Spleen (tissue), 11 donors: Measurements from ENCODE around the gene FAR2. TPM values are rescaled to one million over a fixed set of nuclear protein-coding genes. Genes with fewer than 3 reads are reported as not detected.

ENCODE experiments used
- DNase-seq: peaks from one replicate; pipeline ENCODE4 v3.0.0-alpha.2; 2020
- H3K27ac ChIP-seq, 8 donors: fragments of 200-600 bp; sonication (generic) in 7 of 8; 1 replicate in 4 of 8; 2 replicates in 4 of 8; pipeline versions ENCODE4 v1.5.0 to v1.8.0; 2016 to 2021; ENCODE audit warnings: inconsistent platforms in 4 of 8, mild to moderate bottlenecking in 4 of 8, moderate library complexity in 1 of 8
- H3K27me3 ChIP-seq, 7 donors: fragments of 200-600 bp; sonication (generic) in 6 of 7; replicated peaks in 1 of 7; 1 replicate in 4 of 7; 2 replicates in 3 of 7; pipeline versions ENCODE4 v1.5.0 to v1.8.0; 2016 to 2021; ENCODE audit warnings: inconsistent platforms in 3 of 7, mild to moderate bottlenecking in 1 of 7
- H3K36me3 ChIP-seq, 6 donors: fragments of 200-600 bp; sonication (generic) in 5 of 6; 1 replicate in 4 of 6; 2 replicates in 2 of 6; pipeline versions ENCODE4 v1.5.0 to v1.8.0; 2016 to 2021; ENCODE audit warnings: inconsistent platforms in 2 of 6
- H3K4me1 ChIP-seq, 6 donors: fragments of 200-600 bp; sonication (generic) in 5 of 6; 1 replicate in 3 of 6; 2 replicates in 3 of 6; pipeline versions ENCODE4 v1.5.0 to v1.8.0; 2016 to 2021; ENCODE audit warnings: inconsistent platforms in 3 of 6
- H3K4me3 ChIP-seq, 8 donors: fragments of 200-600 bp; sonication (generic) in 7 of 8; 1 replicate in 4 of 8; 2 replicates in 4 of 8; pipeline versions ENCODE4 v1.5.0 to v1.8.0; 2016 to 2021; ENCODE audit warnings: inconsistent platforms in 4 of 8, mild to moderate bottlenecking in 4 of 8, moderate library complexity in 2 of 8
- H3K9me3 ChIP-seq, 8 donors: fragments of 200-600 bp; sonication (generic) in 7 of 8; 1 replicate in 4 of 8; 2 replicates in 4 of 8; pipeline versions ENCODE4 v1.5.0 to v1.8.0; 2016 to 2021; ENCODE audit warnings: inconsistent platforms in 4 of 8
- POLR2A ChIP-seq, 3 donors: fragments of 450-650 bp; IDR thresholded peaks; one replicate each; pipeline ENCODE4 v1.5.1; 2017; ENCODE audit warnings: antibody characterized with exemption in 3 of 3, mild to moderate bottlenecking in 1 of 3
- POLR2AphosphoS5 ChIP-seq, 3 donors: sonication (generic); formaldehyde crosslinking; IDR thresholded peaks; one replicate each; pipeline ENCODE4 v1.5.1; 2017; ENCODE audit warnings: antibody characterized with exemption in 3 of 3
- WGBS, 5 donors: extraction: QIAGEN DNeasy Blood & Tissue Kit in 3 of 5; methylation state at CpG; one replicate each; pipeline versions ENCODE4 v1.1.5 to v1.1.7; 2013 to 2018; 5-methylcytosine and 5-hydroxymethylcytosine counted together
- intact Hi-C: fragments of 100-400 bp; cut with DNase I; formaldehyde crosslinking; loops from one replicate; pipeline ENCODE4 v1.15.0; 2023; ENCODE audit warnings: low total_unique reads
- polyA plus RNA-seq, 3 donors: library from polyadenylated mRNA; stranded (reverse); fragments of 200-250 nt; gene quantifications; one replicate each; pipeline ENCODE4 v1.2.1, GENCODE V29; 2013
- total RNA-seq, 7 donors: library from RNA; depleted of rRNA in 3 of 7; stranded (reverse); fragments of >200 nt in 3 of 7; fragmentation: NEBNext Ultra II Directional in 4 of 7; extraction: Animal tissue kit (Norgen Biotek cat#: 25700) in 4 of 7; gene quantifications; one replicate each; pipeline versions ENCODE4 v1.1.0 to v1.2.1, GENCODE V29; 2016 to 2021
- TF ChIP-seq, protein P1 (sequence below), 11 experiments: fragments of 200-600 bp in 7 of 11; fragments of 450-650 bp in 4 of 11; sonication (generic) in 4 of 11; IDR thresholded peaks in 8 of 11; conservative IDR thresholded peaks in 3 of 11; 1 replicate in 7 of 11; 2 replicates in 4 of 11; pipeline versions ENCODE4 v1.4.0 to v1.8.0; 2016 to 2021; ENCODE audit warnings: antibody characterized with exemption in 11 of 11, inconsistent platforms in 4 of 11, mild to moderate bottlenecking in 1 of 11
- donor health status: healthy with polysubstance abuse.
- donor health status: DM: no; HTN: no; CAD: no; lungs with moderate emphysema.
- donor health status: DM: no; HTN: no; CAD: no.
- donor health status: Bipolar disorder and iron deficiency.
- donor health status: healthy.
- donor health status: DM: no; HTN: no; CAD: no.
- donor health status: DM: yes; HTN: yes; CAD: no.

Gene FAR2
- total and polyA plus RNA-seq, 10 donors = 2.9 to 51.8 (median 29.2) TPM

DNA sequence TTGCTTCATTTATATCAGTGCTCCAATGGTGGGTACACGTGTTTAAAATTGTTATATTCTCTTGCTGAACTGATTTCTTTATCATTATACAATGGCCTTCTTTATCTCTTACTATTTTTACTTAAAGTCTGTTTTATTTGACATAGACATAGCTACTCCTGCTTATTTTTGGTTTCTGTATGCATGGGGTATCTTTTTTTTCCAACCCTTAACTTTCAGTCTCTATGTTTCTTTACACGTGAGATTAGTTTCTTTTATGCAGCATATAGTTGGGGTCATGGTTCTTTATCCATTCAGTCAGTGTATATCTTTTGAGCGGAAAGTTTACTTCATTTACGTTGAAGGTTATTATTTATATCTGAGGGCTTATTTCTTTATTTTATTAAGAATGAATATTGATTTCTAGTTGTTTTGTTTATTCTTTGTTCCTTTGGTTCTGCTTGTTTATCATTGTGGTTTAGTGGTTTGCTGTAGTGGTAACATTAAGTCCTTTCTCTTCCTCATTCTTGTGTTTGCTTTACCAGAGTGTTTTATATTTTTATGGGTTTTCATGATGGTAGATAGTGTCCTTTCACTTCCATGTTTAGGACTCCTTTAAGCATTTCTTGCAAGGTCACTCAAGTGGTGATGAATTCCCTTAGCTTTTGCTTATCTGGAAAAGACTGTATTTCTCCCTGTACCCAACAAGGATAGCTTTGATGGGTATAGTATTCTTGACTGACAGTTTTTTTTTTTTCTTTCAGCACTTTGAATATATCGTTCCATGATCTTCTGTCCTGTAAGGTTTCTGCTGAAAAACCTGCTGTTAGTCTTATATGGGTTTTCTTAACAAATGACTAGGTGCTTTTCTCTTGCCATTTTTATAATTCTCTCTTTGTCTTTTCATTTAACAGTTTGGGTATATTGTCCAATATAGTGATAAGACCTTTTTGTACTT, 38.3 kb upstream of the FAR2 start:
- Histone ChIP-seq H3K27ac (no peak overlapping the region), H3K9me3 (peaks cover 0 to 30% (median 22%) of the 10 kb centered on the region in 8 donors), H3K4me3 (no peak overlapping the region), H3K4me1 (no peaks in the 10 kb centered on the region), H3K27me3 (no peaks in the 10 kb centered on the region), H3K36me3 (no peaks in the 10 kb centered on the region)
- DNase-seq = no peak
- 64 to 78% (median 70%) methylated on average over 5 of the region's 5 CpGs for WGBS, 5 donors
- intact Hi-C loops = no loop called here
- no peak for TF ChIP-seq POLR2AphosphoS5 (IDR thresholded peaks at IDR 0.05)
- TF ChIP-seq, protein P1, sequence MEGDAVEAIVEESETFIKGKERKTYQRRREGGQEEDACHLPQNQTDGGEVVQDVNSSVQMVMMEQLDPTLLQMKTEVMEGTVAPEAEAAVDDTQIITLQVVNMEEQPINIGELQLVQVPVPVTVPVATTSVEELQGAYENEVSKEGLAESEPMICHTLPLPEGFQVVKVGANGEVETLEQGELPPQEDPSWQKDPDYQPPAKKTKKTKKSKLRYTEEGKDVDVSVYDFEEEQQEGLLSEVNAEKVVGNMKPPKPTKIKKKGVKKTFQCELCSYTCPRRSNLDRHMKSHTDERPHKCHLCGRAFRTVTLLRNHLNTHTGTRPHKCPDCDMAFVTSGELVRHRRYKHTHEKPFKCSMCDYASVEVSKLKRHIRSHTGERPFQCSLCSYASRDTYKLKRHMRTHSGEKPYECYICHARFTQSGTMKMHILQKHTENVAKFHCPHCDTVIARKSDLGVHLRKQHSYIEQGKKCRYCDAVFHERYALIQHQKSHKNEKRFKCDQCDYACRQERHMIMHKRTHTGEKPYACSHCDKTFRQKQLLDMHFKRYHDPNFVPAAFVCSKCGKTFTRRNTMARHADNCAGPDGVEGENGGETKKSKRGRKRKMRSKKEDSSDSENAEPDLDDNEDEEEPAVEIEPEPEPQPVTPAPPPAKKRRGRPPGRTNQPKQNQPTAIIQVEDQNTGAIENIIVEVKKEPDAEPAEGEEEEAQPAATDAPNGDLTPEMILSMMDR (IDR thresholded peaks at IDR 0.05 in 8 of 11, conservative IDR thresholded peaks at IDR 0.05 in 3 of 11) = no peak
- no peak for TF ChIP-seq POLR2A (IDR thresholded peaks at IDR 0.05)

DNA sequence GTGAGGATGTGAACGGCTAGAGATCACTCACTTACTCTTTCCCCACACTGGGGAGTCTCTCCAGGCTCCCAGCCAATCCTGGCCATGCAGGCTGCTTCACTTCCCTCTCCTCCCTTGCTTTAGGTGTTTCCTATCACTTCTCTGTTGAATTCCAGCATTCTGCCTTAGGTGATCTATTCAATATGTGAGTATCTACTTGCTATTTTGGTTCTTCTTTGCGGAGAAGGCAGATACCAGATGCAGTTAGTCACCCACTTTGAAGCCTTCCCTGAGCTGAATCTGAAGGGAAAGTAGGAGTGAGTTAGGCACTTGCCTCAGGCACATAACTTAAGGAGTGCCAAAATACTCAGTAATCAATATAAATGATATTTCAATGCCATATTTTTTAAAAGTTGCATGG, 36.0 kb upstream of the FAR2 start:
- DNase-seq = no peak
- intact Hi-C loops = no loop called here
- no peak overlapping the region for H3K4me3 ChIP-seq
- no peaks in the 10 kb centered on the region for H3K27me3 ChIP-seq
- WGBS, 5 donors = 79 to 91% (median 83%) methylated on average over 2 of the region's 2 CpGs
- no peak overlapping the region for H3K27ac ChIP-seq
- no peaks in the 10 kb centered on the region for H3K36me3 ChIP-seq
- TF ChIP-seq POLR2AphosphoS5 (IDR thresholded peaks at IDR 0.05) (no peak), POLR2A (IDR thresholded peaks at IDR 0.05) (no peak)
- TF ChIP-seq, protein P1 (IDR thresholded peaks at IDR 0.05 in 8 of 11, conservative IDR thresholded peaks at IDR 0.05 in 3 of 11) = no peak
- H3K4me1 ChIP-seq = no peaks in the 10 kb centered on the region
- H3K9me3 ChIP-seq = peaks cover 0 to 30% (median 22%) of the 10 kb centered on the region in 8 donors

DNA sequence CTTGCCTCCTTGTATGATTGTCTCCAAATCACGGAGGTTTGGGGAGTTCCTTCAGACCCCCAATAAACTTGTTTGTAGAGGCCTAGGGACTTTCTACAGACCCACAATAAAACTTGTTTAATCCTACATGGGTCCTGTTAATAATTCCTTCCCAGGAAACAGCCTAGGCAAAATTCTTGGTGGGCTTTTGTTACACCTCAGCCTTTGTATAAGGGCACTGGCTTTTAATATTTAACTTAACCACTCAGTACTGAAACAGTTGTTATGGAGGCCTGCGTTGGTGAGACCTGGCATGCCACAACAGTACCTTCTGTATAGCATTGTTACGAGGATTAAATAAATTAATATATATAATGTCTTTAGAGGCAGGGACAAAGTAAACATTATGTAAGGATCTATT, 32.7 kb upstream of the FAR2 start:
- Histone ChIP-seq H3K9me3 (peaks cover 0 to 12% (median 7%) of the 10 kb centered on the region in 8 donors), H3K4me3 (no peak overlapping the region), H3K36me3 (no peaks in the 10 kb centered on the region), H3K27ac (no peak overlapping the region), H3K27me3 (no peaks in the 10 kb centered on the region), H3K4me1 (no peaks in the 10 kb centered on the region)
- DNase-seq = no peak
- 86 to 96% (median 94%) methylated on average over 3 of the region's 3 CpGs for WGBS, 5 donors
- intact Hi-C loops = no loop called here
- TF ChIP-seq, protein P1 (IDR thresholded peaks at IDR 0.05 in 8 of 11, conservative IDR thresholded peaks at IDR 0.05 in 3 of 11) = no peak
- TF ChIP-seq POLR2A (IDR thresholded peaks at IDR 0.05) = no peak
- no peak for TF ChIP-seq POLR2AphosphoS5 (IDR thresholded peaks at IDR 0.05)

DNA sequence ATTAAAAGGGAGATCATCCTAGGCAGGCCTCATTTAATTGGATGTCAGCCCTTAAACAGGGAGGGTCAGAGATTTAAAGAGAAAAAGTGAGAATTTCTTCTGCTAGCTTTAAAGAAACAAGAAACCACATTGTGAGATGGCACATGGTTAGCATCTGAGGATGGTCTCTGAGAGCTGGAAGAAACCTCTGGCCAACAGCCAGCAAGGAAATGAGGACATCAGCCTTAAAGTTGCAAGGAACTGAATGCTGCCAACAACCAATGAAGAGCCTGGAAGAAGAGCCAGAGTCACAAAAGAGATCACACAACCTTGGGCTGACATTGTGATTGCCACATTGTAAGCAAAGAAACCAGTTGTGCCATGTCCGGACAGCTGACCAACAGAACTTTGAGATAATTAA, 17.5 kb upstream of the FAR2 start:
- Histone ChIP-seq H3K36me3 (no peaks in the 10 kb centered on the region), H3K27me3 (no peaks in the 10 kb centered on the region), H3K4me1 (peaks cover 0 to 8% (median 0%) of the 10 kb centered on the region in 6 donors), H3K27ac (peak overlapping the region in 6 of 8 donors; percentile 13 to 54 (median 38)), H3K4me3 (no peak overlapping the region), H3K9me3 (no peaks in the 10 kb centered on the region)
- WGBS, 5 donors = 39 to 73% (median 69%) methylated on average over 1 of the region's 1 CpG
- DNase-seq = no peak
- TF ChIP-seq POLR2AphosphoS5 (IDR thresholded peaks at IDR 0.05) = no peak
- TF ChIP-seq, protein P1 (IDR thresholded peaks at IDR 0.05 in 8 of 11, conservative IDR thresholded peaks at IDR 0.05 in 3 of 11) = no peak
- TF ChIP-seq POLR2A (IDR thresholded peaks at IDR 0.05) = no peak
- intact Hi-C loops = no loop called here
